Mesothelial cell of epicardium (in vitro differentiated cells): ENCODE results near the gene ZNF212. TPM values are rescaled to one million over a fixed set of nuclear protein-coding genes. Genes with fewer than 3 reads are reported as not detected.

ENCODE experiments used
- DNase-seq, 2 experiments: peaks; one replicate each; pipeline ENCODE4 v3.0.0; 2021; ENCODE audit warnings: low spot score in 2 of 2; ENCODE audit not compliant: unreplicated experiment in 2 of 2
- H3K27ac Mint-ChIP-seq: 2 replicates; pipeline ENCODE4 v1.8.0; 2021; ENCODE audit warnings: mixed read lengths
- H3K27me3 Mint-ChIP-seq: 2 replicates; pipeline ENCODE4 v1.8.0; 2021; ENCODE audit warnings: low read depth, mixed read lengths
- H3K36me3 Mint-ChIP-seq: 2 replicates; pipeline ENCODE4 v1.8.0; 2021; ENCODE audit warnings: mixed read lengths
- H3K4me1 Mint-ChIP-seq: 2 replicates; pipeline ENCODE4 v1.8.0; 2021; ENCODE audit warnings: mixed read lengths
- H3K4me3 Mint-ChIP-seq: 2 replicates; pipeline ENCODE4 v1.8.0; 2021; ENCODE audit warnings: mild to moderate bottlenecking, moderate library complexity, mixed read lengths
- H3K9me3 Mint-ChIP-seq: 2 replicates; pipeline ENCODE4 v1.8.0; 2021; ENCODE audit warnings: mixed read lengths
- CTCF ChIP-seq: fragments of 200-600 bp; sonication (generic); IDR thresholded peaks from one replicate; pipeline ENCODE4 v1.5.0; 2021; ENCODE audit warnings: antibody characterized with exemption; ENCODE audit not compliant: unreplicated experiment
- total RNA-seq: library from RNA; stranded (reverse); gene quantifications from 3 replicates; pipeline ENCODE4 v1.2.1, GENCODE V29; 2021

Gene ZNF212
- total RNA-seq = 20.5 to 20.8 TPM (median 20.5 TPM) in 3 replicates

- peak; percentile 78 to 88 for DNase-seq
- H3K27me3 Mint-ChIP-seq = peaks cover 7% of the 10 kb centered on the region
Observed at GRCh38 chr7:149239345-149240143, at the start of gene ZNF212. ZNF212 (plus strand) TSS chr7:149239651; CDS start chr7:149239779, 128 bp downstream.

GRCh38 chr7:149191851-149192250 lies 47.6 kb upstream of the ZNF212 start:
- Mint-ChIP-seq H3K27me3 (peaks cover 16% of the 10 kb centered on the region), H3K4me3 (no peak overlapping the region), H3K36me3 (no peaks in the 10 kb centered on the region), H3K27ac (no peak overlapping the region), H3K4me1 (peaks cover 22% of the 10 kb centered on the region), H3K9me3 (no peaks in the 10 kb centered on the region)
- DNase-seq = no peak
- TF ChIP-seq CTCF = no peak

More at GRCh38 chr7:149239345-149240143, at the start of gene ZNF212:
- Mint-ChIP-seq H3K4me3 (peak within 1 kb of the TSS; percentile 97), H3K9me3 (peaks cover 9% of the 10 kb centered on the region), H3K4me1 (peaks cover 14% of the 10 kb centered on the region), H3K27ac (peak within 1 kb of the TSS; percentile 93), H3K36me3 (peaks cover 18% of the 10 kb centered on the region)
- TF ChIP-seq CTCF = peak; percentile 67

- TF ChIP-seq CTCF = no peak
- Mint-ChIP-seq H3K27ac (peak overlapping the region; percentile 56), H3K4me1 (peaks cover 20% of the 10 kb centered on the region), H3K36me3 (peaks cover 15% of the 10 kb centered on the region), H3K9me3 (peaks cover 5% of the 10 kb centered on the region), H3K4me3 (peak overlapping the region; percentile 83), H3K27me3 (peaks cover 12% of the 10 kb centered on the region)
- DNase-seq = no peak
Observed at GRCh38 chr7:149194799-149195179, 44.7 kb upstream of the ZNF212 start.

GRCh38 chr7:149195180-149196150 lies 44.0 kb upstream of the ZNF212 start, which contains the start of gene ZNF282:
ZNF282 (plus strand) TSS chr7:149195546; CDS start chr7:149195590, 44 bp downstream.
- Mint-ChIP-seq H3K27ac (peak within 1 kb of the TSS; percentile 93), H3K36me3 (peaks cover 21% of the 10 kb centered on the region), H3K4me3 (peak within 1 kb of the TSS; percentile 87), H3K4me1 (peaks cover 20% of the 10 kb centered on the region), H3K9me3 (peaks cover 9% of the 10 kb centered on the region), H3K27me3 (peaks cover 7% of the 10 kb centered on the region)
- no peak for TF ChIP-seq CTCF
- DNase-seq = peak; percentile 72 to 85

- peaks cover 24% of the 10 kb centered on the region for H3K4me1 Mint-ChIP-seq
- H3K9me3 Mint-ChIP-seq = peaks cover 9% of the 10 kb centered on the region
- H3K36me3 Mint-ChIP-seq = peaks cover 26% of the 10 kb centered on the region
- H3K27ac Mint-ChIP-seq = peak overlapping the region; percentile 93
- no peak for TF ChIP-seq CTCF
- H3K4me3 Mint-ChIP-seq = peak overlapping the region; percentile 87
- no peak for DNase-seq
- H3K27me3 Mint-ChIP-seq = peaks cover 2% of the 10 kb centered on the region
Observed at GRCh38 chr7:149196151-149196704, 43.2 kb upstream of the ZNF212 start.
